ENCODE data around the gene RASA1.

RASA1 gene

GRCh38 chr5:87403899-87404298 lies 136.2 kb downstream of the RASA1 start:
- no peak for DNase-seq (ENCODE audit: low spot score)

- DNase-seq (ENCODE audit: low spot score), result no peak
Measured at GRCh38 chr5:87404359-87404758, 136.7 kb downstream of the RASA1 start.

GRCh38 chr5:87405472-87406155 lies 137.9 kb downstream of the RASA1 start:
- no peak for DNase-seq (ENCODE audit: low spot score)

GRCh38 chr5:87408204-87408603 lies 140.5 kb downstream of the RASA1 start:
- DNase-seq (ENCODE audit: low spot score), result no peak

GRCh38 chr5:87410931-87411330 lies 143.2 kb downstream of the RASA1 start:
- no peak for DNase-seq (ENCODE audit: low spot score)

GRCh38 chr5:87411586-87411972 lies 143.9 kb downstream of the RASA1 start:
- DNase-seq (ENCODE audit: low spot score), result no peak

- peak; percentile 43 for DNase-seq (ENCODE audit: low spot score)
Measured at GRCh38 chr5:87411973-87412629, 144.4 kb downstream of the RASA1 start.

- DNase-seq (ENCODE audit: low spot score), result peak; percentile 94
Measured at GRCh38 chr5:87412630-87413342, 145.1 kb downstream of the RASA1 start, which contains the start of gene CCNH. TSS of gene CCNH (minus strand) at chr5:87412930. CDS start at chr5:87412794, 136 bp downstream.

GRCh38 chr5:87413343-87413645 lies 145.6 kb downstream of the RASA1 start:
- DNase-seq (ENCODE audit: low spot score), result no peak

- DNase-seq (ENCODE audit: low spot score), result no peak
Measured at GRCh38 chr5:87418506-87418905, 150.8 kb downstream of the RASA1 start.

GRCh38 chr5:87421307-87421706 lies 153.6 kb downstream of the RASA1 start:
- no peak for DNase-seq (ENCODE audit: low spot score)

GRCh38 chr5:87423755-87424154 lies 156.1 kb downstream of the RASA1 start:
- DNase-seq (ENCODE audit: low spot score), result no peak

- no peak for DNase-seq (ENCODE audit: low spot score)
Measured at GRCh38 chr5:87430863-87431457, 163.3 kb downstream of the RASA1 start.

GRCh38 chr5:87432460-87432859 lies 164.8 kb downstream of the RASA1 start:
- DNase-seq (ENCODE audit: low spot score), result no peak

- DNase-seq (ENCODE audit: low spot score), result no peak
Measured at GRCh38 chr5:87433945-87434344, 166.3 kb downstream of the RASA1 start.

- no peak for DNase-seq (ENCODE audit: low spot score)
Measured at GRCh38 chr5:87434461-87434860, 166.8 kb downstream of the RASA1 start.

- DNase-seq (ENCODE audit: low spot score), result no peak
Measured at GRCh38 chr5:87435144-87435694, 167.5 kb downstream of the RASA1 start.

GRCh38 chr5:87437724-87438123 lies 170.0 kb downstream of the RASA1 start:
- DNase-seq (ENCODE audit: low spot score), result no peak

- DNase-seq (ENCODE audit: low spot score), result no peak
Measured at GRCh38 chr5:87438231-87438630, 170.5 kb downstream of the RASA1 start.
